GM20000 (cell line): ENCODE data around the gene LRP2BP.

Source experiments
- DNase-seq: peaks from one replicate; pipeline ENCODE4 v3.0.0; 2012; ENCODE audit warnings: low spot score
- CTCF ChIP-seq: IDR thresholded peaks from 2 replicates; pipeline ENCODE4 v1.5.1; 2012; ENCODE audit warnings: mild to moderate bottlenecking, control low read depth; ENCODE audit errors: extremely low read depth, missing control alignments

LRP2BP gene

DNA sequence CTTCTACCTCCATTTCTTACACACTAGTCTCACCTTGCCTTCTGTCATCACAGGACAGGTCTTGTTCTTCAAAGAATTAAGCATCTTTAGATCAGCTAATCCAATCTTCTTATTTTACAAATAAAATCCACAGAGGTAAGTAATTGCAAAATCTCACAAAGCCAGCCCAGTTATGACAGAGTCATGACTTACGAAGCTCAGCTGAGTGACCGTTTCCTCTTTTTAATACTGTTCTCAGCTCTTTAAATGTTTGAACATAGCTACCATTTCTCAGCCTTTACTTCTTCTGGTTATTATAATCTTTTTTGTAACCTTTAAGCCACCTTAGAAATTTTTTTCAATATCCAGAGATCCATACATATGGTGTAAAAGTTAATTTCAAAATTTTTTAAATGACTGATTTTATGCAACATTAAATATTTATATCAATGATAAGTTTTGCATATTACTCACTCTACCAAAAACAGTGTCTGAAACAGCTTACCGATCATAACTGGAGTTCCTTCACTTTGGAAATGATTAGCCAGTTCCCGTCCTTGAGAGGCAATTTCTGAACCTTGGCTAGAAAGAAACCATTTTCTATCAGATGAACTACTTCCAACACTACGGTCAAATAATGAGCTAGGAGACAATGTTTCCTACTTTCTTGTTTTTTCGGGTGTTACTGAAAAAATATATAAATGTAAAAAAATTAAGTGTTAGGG lies 9.7 kb upstream of the LRP2BP start:
- DNase-seq, result no peak

GRCh38 chr4:185404031-185404430 lies 8.3 kb upstream of the LRP2BP start:
- TF ChIP-seq CTCF, result no peak
- no peak for DNase-seq

More for the DNA sequence above, 9.7 kb upstream of the LRP2BP start:
- no peak for TF ChIP-seq CTCF

DNA sequence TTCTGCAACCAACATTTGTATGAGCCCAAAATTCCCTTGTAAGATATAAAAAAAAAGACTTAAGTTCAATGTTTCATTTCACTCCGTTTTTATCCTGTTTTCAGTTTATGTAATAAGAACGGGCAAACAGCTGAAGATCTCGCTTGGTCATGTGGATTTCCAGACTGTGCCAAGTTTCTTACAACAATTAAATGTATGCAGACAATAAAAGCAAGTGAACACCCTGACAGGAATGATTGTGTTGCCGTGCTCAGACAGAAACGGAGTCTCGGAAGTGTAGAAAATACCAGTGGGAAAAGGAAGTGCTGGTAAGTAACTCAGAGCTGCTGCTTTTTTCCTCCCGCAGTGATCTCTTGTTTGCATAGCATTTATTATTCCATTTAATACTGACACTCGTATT lies 3.7 kb upstream of the LRP2BP start:
- no peak for TF ChIP-seq CTCF
- DNase-seq, result no peak

DNA sequence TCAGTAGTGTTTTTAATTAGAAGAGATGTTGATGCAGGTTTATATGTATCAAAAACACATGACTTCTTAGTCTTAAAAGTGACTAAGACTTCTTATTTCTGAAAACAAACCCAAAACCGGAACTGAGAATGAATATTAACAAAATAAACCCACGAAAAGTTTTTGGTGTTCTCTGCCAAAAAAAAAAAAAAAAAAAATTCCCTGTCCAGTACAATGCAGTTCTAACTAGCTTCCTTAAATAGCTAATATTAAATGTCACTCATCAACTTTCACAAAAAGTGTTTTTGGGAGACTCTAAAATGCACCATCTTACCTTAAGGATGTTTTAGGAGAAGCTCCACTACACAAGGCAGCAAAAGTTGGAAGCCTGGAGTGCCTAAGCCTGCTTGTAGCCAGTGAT lies 2.9 kb upstream of the LRP2BP start:
- no peak for DNase-seq
- TF ChIP-seq CTCF, result no peak

- TF ChIP-seq CTCF, result no peak
- DNase-seq, result no peak
Observed at GRCh38 chr4:185396724-185397385, 1.1 kb upstream of the LRP2BP start, which contains the start of gene ANKRD37. TSS of gene ANKRD37 (plus strand) at chr4:185396841. CDS start at chr4:185396924, 83 bp downstream.

DNA sequence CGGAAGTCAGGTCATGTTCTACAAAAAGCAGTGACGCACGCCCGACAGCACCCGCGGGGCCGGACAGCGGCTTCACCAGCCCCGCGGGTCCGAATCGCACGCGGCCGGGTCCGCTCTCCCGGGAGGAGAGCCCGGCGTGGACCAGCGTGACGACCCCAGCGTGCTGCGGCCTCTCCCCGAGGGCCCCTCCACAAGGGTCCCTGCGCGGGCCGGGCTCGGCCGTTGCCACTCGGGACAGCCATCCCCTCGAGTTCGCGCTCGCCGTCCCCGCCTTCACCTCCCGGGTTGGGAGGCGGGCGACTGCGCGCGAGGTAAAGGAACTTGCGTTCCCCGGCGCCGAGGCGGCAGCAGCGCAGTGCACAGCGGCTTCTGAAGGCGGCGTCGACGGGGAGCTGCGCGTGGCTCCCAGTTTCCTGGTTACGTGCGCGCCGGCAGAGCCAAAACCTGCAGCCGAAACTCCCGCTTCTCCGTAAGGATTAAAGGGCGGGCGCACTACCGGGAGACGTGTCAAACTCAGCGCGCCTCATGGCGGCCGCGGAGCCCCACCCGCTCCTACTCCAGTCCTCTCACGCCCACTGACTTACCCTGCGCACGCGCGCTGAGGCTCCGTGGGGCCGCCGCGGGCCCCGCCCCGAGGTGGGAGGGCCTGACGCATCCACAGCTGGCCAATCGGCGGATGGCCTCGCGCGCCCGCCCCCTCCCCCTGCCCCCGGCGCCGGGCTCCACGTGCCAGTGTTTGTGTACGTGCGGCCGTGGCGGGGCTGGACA lies 416 bp upstream of the LRP2BP start:
- TF ChIP-seq CTCF, result no peak
- DNase-seq, result peak; percentile 98
